ENCODE data around the gene LGALSL. TPM values are rescaled to one million over a fixed set of nuclear protein-coding genes. Genes with fewer than 3 reads are reported as not detected.

Gene LGALSL
- total RNA-seq, 4 donors from 2014 or later = 13.8 to 33.4 (median 22.4) TPM

DNA sequence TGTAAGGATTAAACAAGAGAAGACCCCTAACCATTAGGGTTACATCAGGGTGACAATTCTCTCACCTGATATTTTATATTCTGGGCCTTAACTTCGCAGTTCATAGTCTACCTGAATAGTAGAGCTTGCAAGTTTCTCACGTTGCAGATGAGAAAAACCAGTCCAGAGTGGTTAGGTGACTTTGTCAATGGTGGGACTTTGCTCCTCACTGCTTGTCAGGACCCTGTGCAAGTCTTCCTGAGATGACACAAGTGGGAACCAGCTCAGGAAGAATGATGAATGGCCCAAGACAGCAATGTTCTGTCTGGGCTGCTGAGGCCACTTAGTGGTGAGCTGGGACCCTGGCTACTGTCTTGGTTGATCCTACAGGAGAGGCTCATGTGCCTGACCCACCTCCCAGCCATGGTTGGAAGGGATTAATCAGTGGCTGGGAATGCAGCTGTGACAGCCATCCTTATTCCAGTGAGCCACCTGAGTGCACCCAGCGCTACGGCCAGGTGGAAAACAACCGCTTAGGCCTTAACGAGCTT lies 16.9 kb downstream of the LGALSL start:
- no peak overlapping the region for H3K4me3 ChIP-seq
- no peak for DNase-seq (ENCODE audit: low spot score in 2 of 2)
- no peak overlapping the region for H3K27ac ChIP-seq
- H3K27me3 ChIP-seq = no peaks in the 10 kb centered on the region
- H3K4me1 ChIP-seq = no peaks in the 10 kb centered on the region
- H3K36me3 ChIP-seq = no peaks in the 10 kb centered on the region
- H3K9me3 ChIP-seq = no peaks in the 10 kb centered on the region
- WGBS, 2 donors = 95 to 99% methylated on average over 6 of the region's 6 CpGs
- TF ChIP-seq, protein P1, sequence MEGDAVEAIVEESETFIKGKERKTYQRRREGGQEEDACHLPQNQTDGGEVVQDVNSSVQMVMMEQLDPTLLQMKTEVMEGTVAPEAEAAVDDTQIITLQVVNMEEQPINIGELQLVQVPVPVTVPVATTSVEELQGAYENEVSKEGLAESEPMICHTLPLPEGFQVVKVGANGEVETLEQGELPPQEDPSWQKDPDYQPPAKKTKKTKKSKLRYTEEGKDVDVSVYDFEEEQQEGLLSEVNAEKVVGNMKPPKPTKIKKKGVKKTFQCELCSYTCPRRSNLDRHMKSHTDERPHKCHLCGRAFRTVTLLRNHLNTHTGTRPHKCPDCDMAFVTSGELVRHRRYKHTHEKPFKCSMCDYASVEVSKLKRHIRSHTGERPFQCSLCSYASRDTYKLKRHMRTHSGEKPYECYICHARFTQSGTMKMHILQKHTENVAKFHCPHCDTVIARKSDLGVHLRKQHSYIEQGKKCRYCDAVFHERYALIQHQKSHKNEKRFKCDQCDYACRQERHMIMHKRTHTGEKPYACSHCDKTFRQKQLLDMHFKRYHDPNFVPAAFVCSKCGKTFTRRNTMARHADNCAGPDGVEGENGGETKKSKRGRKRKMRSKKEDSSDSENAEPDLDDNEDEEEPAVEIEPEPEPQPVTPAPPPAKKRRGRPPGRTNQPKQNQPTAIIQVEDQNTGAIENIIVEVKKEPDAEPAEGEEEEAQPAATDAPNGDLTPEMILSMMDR (IDR thresholded peaks at IDR 0.05) = no peak

DNA sequence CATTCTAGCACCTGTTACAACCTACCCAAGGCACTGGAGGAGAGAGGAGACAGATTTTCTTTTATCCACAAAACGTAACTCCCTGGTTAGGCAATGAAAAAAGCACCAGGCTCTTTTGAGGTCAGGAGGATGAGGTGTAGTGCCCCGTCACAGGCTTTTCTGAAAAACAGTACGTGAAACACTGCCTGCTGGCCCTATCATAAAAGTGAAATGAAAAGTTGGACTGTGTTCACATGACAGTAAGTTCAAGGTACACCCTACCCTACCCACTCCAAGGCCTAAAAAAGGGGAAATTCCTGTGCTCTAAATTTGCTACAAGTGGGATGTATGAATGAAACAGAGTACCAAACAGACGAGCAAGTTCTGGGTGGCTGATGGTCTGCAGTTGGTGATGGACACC lies 17.6 kb downstream of the LGALSL start:
- H3K27ac ChIP-seq = no peak overlapping the region
- H3K9me3 ChIP-seq = no peaks in the 10 kb centered on the region
- 90 to 95% methylated on average over 4 of the region's 4 CpGs for WGBS, 2 donors
- H3K27me3 ChIP-seq = no peaks in the 10 kb centered on the region
- no peaks in the 10 kb centered on the region for H3K4me1 ChIP-seq
- H3K36me3 ChIP-seq = no peaks in the 10 kb centered on the region
- TF ChIP-seq POLR2A (IDR thresholded peaks at IDR 0.05) (no peak), EP300 (IDR thresholded peaks at IDR 0.05) (no peak)
- TF ChIP-seq, protein P1 (IDR thresholded peaks at IDR 0.05) = no peak
- DNase-seq (ENCODE audit: low spot score in 2 of 2) = no peak
- H3K4me3 ChIP-seq = no peak overlapping the region

DNA sequence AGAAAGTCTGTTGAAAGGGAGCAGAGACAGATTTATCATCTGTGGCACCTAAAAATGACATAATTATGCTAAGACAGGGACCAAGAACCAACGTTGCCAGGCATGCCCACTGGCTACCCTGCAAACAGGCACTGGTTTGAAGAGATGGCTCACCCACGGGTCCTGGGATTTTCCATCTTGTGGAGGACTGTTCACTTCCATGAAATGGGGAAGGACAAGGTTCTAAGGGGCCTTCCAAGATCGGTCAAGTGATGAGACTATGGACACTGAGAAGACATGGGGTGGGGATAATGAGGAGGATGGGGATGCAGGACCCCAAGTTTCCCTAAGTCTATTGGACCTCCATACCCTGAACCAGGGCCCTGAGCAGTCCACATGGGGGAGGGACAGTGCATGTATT lies 18.9 kb downstream of the LGALSL start:
- H3K36me3 ChIP-seq = no peaks in the 10 kb centered on the region
- 81 to 92% methylated on average over 3 of the region's 3 CpGs for WGBS, 2 donors
- TF ChIP-seq, protein P1 (IDR thresholded peaks at IDR 0.05) = no peak
- TF ChIP-seq EP300 (IDR thresholded peaks at IDR 0.05) = no peak
- no peak for TF ChIP-seq POLR2A (IDR thresholded peaks at IDR 0.05)
- no peak overlapping the region for H3K4me3 ChIP-seq
- no peaks in the 10 kb centered on the region for H3K4me1 ChIP-seq
- H3K9me3 ChIP-seq = no peaks in the 10 kb centered on the region
- DNase-seq (ENCODE audit: low spot score in 2 of 2) = no peak
- no peaks in the 10 kb centered on the region for H3K27me3 ChIP-seq
- no peak overlapping the region for H3K27ac ChIP-seq

DNA sequence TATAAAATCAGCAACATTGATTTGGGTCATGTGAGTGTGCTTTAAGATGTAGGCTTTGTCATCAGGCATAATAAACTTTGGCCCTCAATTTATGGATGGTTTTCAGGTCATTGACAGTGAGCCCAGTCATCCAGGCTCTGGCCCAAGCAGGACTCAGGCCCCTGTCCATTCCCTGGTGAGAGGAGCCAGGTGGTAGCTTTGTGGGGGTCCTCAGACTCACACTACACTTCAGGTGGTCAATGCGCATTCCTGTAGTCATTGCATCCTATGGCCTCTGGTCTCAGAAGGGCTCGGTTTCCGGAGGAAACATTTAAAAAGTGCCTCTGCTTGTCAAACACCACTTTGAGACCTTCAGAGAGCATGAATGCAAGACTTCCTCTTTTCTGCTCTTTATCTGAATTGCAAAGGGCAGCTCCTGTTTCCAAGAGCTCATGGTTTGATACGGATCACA lies 20.2 kb downstream of the LGALSL start:
- H3K27me3 ChIP-seq = no peaks in the 10 kb centered on the region
- H3K27ac ChIP-seq = no peak overlapping the region
- H3K9me3 ChIP-seq = no peaks in the 10 kb centered on the region
- no peaks in the 10 kb centered on the region for H3K36me3 ChIP-seq
- no peaks in the 10 kb centered on the region for H3K4me1 ChIP-seq
- DNase-seq (ENCODE audit: low spot score in 2 of 2) = no peak
- 51 to 79% methylated on average over 4 of the region's 4 CpGs for WGBS, 2 donors
- TF ChIP-seq POLR2A (IDR thresholded peaks at IDR 0.05) = no peak
- no peak for TF ChIP-seq EP300 (IDR thresholded peaks at IDR 0.05)
- TF ChIP-seq, protein P1 (IDR thresholded peaks at IDR 0.05) = no peak
- no peak overlapping the region for H3K4me3 ChIP-seq

DNA sequence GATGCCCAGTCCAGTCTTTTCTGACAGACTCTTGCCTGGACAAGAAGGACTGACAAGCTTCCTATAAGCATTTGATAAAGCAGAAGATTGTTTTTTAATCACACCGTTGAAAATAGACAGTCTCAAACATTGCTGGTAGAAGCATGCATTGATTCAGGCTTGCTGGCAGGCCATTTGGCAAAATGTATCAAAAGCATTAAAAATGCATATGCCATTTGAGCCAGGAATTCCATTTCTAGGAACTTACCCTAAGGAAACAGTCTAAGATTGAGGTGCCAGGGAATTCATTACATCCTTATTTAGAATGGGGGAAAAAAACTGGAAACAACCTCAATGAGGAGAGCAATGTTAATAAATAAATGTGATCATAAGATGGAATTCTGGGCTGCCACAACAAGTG lies 20.7 kb downstream of the LGALSL start:
- Histone ChIP-seq H3K4me1 (no peaks in the 10 kb centered on the region), H3K9me3 (no peaks in the 10 kb centered on the region), H3K4me3 (no peak overlapping the region), H3K36me3 (no peaks in the 10 kb centered on the region), H3K27ac (no peak overlapping the region), H3K27me3 (no peaks in the 10 kb centered on the region)
- DNase-seq (ENCODE audit: low spot score in 2 of 2) = no peak
- 37 to 48% methylated on average over 1 of the region's 1 CpG for WGBS, 2 donors
- TF ChIP-seq, protein P1 (IDR thresholded peaks at IDR 0.05) = no peak
- TF ChIP-seq POLR2A (IDR thresholded peaks at IDR 0.05) (no peak), EP300 (IDR thresholded peaks at IDR 0.05) (no peak)
